ENCODE data around the gene ADGRA1. TPM values are rescaled to one million over a fixed set of nuclear protein-coding genes. Genes with fewer than 3 reads are reported as not detected.

Gene ADGRA1
- total and polyA plus RNA-seq, 2 of the 13 experiments (the other 11 are each of a cell fraction or from before 2014, with no cell fraction given), result not detected

- no peak for ATAC-seq
- H3K27ac ChIP-seq (ENCODE audit: extremely low read length, insufficient read depth, low read length), result no peak overlapping the region
- H3K4me2 ChIP-seq (ENCODE audit: low read depth, low read length), result no peak overlapping the region
- no TSS peak for BruUV-seq (replicated peaks)
- FAIRE-seq, result no peak
- no peaks in the 10 kb centered on the region for H3K9me3 ChIP-seq (ENCODE audit: low read length)
- no peaks in the 10 kb centered on the region for H4K20me1 ChIP-seq (ENCODE audit: insufficient read depth, low read length)
- H3K9ac ChIP-seq (ENCODE audit: insufficient read depth, low read depth, low read length), result no peak overlapping the region
- H3K27me3 ChIP-seq (ENCODE audit: control insufficient read depth in 1 of 2, insufficient read depth in 2 of 2, low read length in 2 of 2), result peaks cover 0 to 1% of the 10 kb centered on the region in 2 experiments; a peak in 2 of 5 replicates
- no peak for DNase-seq (ENCODE audit: low spot score)
- no peaks in the 10 kb centered on the region for H3K79me2 ChIP-seq (ENCODE audit: insufficient read depth, low read length)
- H3K36me3 ChIP-seq (replicated peaks in 1 of 2; ENCODE audit: control insufficient read depth in 1 of 2, insufficient read depth in 2 of 2, low read length in 2 of 2), result no peaks in the 10 kb centered on the region
- WGBS (ENCODE audit: low lambda C conversion rate), result 28% methylated on average over 6 of the region's 14 CpGs
- no peak overlapping the region for H2AFZ ChIP-seq (ENCODE audit: low read length)
- no peaks in the 10 kb centered on the region for H3K4me1 ChIP-seq (ENCODE audit: insufficient read depth, low read length)
- no peak overlapping the region for H3K4me3 ChIP-seq (replicated peaks in 1 of 3; ENCODE audit: insufficient read depth in 1 of 3, low read depth in 2 of 3, low read length in 3 of 3)
- TF ChIP-seq ZNF713 (CRISPR knock-in tag; IDR thresholded peaks at IDR 0.05) (no peak), ZFP36 (IDR thresholded peaks at IDR 0.05; ENCODE audit: borderline replicate concordance, low read depth, low read length, partially characterized antibody) (no peak), ZFP91 (CRISPR knock-in tag; IDR thresholded peaks at IDR 0.05; ENCODE audit: borderline replicate concordance) (no peak), HCFC1 (IDR thresholded peaks at IDR 0.05; ENCODE audit: low read depth, low read length) (no peak), ZNF160 (CRISPR knock-in tag; IDR thresholded peaks at IDR 0.05) (no peak), HOXD1 (CRISPR knock-in tag; IDR thresholded peaks at IDR 0.05) (no peak), NCOA1 (CRISPR knock-in tag; IDR thresholded peaks at IDR 0.05) (no peak), TFAP4 (IDR thresholded peaks at IDR 0.05; ENCODE audit: borderline replicate concordance, low read depth) (no peak), MED13 (CRISPR knock-in tag; IDR thresholded peaks at IDR 0.05) (no peak), SMAD9 (CRISPR knock-in tag; IDR thresholded peaks at IDR 0.05) (no peak), ZNF350 (CRISPR knock-in tag; IDR thresholded peaks at IDR 0.05; ENCODE audit: borderline replicate concordance, low read depth) (no peak), GPN1 (CRISPR knock-in tag; IDR thresholded peaks at IDR 0.05; ENCODE audit: borderline replicate concordance) (no peak), THRA (CRISPR knock-in tag; IDR thresholded peaks at IDR 0.05; ENCODE audit: borderline replicate concordance) (no peak), KMT2A (CRISPR knock-in tag; IDR thresholded peaks at IDR 0.05) (no peak), ZKSCAN5 (CRISPR knock-in tag; IDR thresholded peaks at IDR 0.05) (no peak), ZNF616 (CRISPR knock-in tag; IDR thresholded peaks at IDR 0.05; ENCODE audit: low read depth) (no peak)
- TF ChIP-seq, protein P1, sequence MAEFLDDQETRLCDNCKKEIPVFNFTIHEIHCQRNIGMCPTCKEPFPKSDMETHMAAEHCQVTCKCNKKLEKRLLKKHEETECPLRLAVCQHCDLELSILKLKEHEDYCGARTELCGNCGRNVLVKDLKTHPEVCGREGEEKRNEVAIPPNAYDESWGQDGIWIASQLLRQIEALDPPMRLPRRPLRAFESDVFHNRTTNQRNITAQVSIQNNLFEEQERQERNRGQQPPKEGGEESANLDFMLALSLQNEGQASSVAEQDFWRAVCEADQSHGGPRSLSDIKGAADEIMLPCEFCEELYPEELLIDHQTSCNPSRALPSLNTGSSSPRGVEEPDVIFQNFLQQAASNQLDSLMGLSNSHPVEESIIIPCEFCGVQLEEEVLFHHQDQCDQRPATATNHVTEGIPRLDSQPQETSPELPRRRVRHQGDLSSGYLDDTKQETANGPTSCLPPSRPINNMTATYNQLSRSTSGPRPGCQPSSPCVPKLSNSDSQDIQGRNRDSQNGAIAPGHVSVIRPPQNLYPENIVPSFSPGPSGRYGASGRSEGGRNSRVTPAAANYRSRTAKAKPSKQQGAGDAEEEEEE (CRISPR knock-in tag; IDR thresholded peaks at IDR 0.05; ENCODE audit: borderline replicate concordance), result no peak
- TF ChIP-seq, protein P2, sequence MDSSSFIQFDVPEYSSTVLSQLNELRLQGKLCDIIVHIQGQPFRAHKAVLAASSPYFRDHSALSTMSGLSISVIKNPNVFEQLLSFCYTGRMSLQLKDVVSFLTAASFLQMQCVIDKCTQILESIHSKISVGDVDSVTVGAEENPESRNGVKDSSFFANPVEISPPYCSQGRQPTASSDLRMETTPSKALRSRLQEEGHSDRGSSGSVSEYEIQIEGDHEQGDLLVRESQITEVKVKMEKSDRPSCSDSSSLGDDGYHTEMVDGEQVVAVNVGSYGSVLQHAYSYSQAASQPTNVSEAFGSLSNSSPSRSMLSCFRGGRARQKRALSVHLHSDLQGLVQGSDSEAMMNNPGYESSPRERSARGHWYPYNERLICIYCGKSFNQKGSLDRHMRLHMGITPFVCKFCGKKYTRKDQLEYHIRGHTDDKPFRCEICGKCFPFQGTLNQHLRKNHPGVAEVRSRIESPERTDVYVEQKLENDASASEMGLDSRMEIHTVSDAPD (CRISPR knock-in tag; IDR thresholded peaks at IDR 0.05), result no peak
- intact Hi-C loops (cut with micrococcal nuclease; ENCODE audit: unreplicated experiment), result no loop called here
- ChIA-PET CTCF (ENCODE audit: low intra/inter-chr PET ratio, low total read pairs) (no interaction called here), POLR2A (no interaction called here)
- in situ Hi-C loops (cut with HindIII; ENCODE audit: extremely low pct_ligation_motif_present, low pct_unique_long_range_greater_than_20kb), result no loop called here
Measured at GRCh38 chr10:133168617-133169031, 80.9 kb downstream of the ADGRA1 start.

Data from HepG2 (cell line).